GM12873 (cell line): Measurements from ENCODE around the gene ZNF827.

Experiments used
- TF ChIP-seq, protein P1 (sequence below): IDR thresholded peaks from 2 replicates; pipeline ENCODE4 v1.5.1; 2012; ENCODE audit warnings: low read depth, mild to moderate bottlenecking, moderate library complexity, low read length, control low read depth; ENCODE audit not compliant: insufficient read depth; ENCODE audit errors: missing control alignments

The ZNF827 gene

DNA sequence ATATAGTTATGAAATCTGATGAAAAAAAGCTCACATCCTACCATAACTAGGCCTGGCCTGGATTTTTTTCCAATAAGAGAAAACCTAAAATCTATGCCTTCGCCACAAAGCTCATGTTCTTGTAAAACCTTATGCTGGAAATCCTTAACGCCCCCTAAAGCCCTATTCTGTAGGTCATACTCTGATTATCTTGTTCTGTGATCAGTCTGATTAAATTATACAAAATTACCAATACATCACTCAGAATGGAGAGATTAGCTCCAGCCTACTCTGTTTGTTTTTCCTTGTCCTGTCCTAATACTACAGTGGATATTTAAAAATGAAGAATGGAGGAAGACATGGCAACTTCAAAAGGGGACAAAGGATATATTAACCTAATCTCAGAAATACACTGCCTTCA, 7.2 kb downstream of the ZNF827 start:
- TF ChIP-seq, protein P1, sequence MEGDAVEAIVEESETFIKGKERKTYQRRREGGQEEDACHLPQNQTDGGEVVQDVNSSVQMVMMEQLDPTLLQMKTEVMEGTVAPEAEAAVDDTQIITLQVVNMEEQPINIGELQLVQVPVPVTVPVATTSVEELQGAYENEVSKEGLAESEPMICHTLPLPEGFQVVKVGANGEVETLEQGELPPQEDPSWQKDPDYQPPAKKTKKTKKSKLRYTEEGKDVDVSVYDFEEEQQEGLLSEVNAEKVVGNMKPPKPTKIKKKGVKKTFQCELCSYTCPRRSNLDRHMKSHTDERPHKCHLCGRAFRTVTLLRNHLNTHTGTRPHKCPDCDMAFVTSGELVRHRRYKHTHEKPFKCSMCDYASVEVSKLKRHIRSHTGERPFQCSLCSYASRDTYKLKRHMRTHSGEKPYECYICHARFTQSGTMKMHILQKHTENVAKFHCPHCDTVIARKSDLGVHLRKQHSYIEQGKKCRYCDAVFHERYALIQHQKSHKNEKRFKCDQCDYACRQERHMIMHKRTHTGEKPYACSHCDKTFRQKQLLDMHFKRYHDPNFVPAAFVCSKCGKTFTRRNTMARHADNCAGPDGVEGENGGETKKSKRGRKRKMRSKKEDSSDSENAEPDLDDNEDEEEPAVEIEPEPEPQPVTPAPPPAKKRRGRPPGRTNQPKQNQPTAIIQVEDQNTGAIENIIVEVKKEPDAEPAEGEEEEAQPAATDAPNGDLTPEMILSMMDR = no peak

DNA sequence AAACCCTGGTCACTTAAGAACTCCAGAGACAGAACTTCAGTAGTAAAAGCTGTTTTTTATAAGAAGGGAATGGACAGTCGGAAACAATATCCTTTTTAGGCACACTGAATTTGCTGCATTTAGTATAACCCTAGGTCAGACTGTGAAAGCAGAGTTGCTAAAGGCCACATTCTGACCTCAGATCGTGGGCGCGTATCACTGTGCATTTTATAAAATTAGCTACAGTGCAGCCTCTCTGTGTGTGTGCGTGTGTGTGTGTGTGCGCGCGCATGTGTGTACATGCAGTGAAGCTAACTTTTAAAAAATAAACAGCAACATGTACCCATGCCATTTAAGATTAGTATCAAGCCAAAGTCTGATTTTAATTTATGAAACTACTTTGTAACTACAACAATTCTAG, 8.0 kb downstream of the ZNF827 start:
- TF ChIP-seq, protein P1 = no peak

DNA sequence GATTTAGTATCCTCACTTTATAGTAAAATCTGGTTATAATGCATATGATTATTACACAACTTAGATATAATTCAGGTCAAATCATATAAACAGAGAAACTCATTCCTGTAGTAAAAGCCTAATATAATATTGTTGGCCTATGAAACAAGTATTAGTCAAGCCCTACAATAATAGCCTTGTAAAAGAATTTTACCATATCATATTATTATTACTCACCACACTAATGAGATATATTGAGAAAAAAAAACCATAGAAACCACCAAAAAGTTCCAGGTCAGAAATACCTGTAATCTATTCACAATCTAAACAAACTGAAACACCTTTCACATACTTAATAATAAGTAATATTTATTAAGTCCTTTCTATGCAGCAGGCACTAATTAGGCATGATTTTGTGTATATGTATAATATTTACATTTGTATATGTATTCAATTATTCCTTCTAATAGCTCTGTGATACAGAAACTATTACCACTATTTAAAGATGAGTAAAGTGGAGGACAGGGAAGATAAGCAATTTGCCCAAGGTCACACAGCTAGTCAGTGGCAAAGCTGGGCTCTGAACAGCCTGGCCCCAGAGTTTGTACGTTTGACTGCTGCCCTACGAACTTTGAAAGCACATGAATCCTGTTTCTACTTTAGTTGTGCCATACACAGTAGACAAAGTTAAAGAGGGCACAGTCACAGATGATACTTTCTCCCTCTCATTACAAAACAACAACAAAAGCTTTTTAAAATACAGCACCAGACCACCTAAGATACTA, 9.0 kb downstream of the ZNF827 start:
- TF ChIP-seq, protein P1 = no peak

DNA sequence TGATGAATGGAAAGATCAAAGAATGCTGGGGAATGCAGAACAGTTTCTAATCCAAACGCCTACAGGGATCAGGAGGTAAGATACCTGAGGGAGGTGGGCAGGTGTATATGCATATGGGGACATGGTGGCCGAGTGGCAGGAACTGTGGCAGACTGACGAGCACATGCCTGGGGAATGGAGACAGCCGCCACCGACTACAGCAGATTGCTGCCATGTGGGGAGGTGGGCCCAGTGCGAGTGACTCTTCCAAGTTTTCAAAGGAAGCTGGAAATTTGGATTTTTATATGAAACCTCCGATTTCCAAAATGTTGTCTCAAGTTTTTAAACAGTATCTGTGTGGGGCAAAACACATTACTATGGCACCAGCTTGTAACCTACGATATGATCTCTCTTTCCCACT, 9.9 kb downstream of the ZNF827 start:
- TF ChIP-seq, protein P1 = no peak

DNA sequence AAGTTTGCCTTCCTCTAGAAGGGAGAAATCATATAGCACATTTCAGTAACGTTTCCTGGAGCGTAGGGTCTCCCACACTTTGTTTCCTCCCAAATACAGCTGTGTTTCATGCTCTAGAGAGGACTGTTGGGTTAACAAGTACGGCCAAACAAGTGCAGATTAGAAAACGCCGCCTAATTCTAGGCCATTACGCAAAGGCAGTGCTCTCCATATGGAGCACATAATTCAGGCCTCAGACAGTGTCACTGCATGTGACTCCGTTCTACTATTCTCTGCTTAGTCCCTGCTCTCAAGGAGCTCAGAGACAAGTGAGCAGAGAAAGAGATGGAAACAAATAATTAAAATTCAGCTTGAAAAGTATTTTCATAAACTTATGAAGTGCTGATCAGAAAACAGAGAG, 11.6 kb downstream of the ZNF827 start:
- TF ChIP-seq, protein P1 = no peak

DNA sequence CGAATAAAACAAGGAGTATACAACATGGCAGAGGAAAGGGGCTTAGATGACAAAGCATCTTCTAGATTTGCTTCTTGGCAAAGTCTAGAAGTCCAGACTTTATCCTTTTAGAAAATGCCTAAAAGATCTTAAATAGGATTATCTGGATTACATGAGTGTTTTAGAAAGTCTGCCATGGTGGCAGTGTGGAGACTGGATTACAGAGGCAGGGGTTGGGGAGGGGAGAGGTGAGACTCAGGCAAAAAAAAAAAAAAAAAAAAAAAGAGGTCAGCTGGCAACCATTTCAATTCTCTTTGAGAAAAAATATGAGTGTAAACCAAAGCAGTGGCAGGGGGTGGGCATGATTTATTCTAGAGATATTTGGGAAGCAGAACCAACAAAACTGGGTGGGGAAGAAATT, 17.4 kb downstream of the ZNF827 start:
- TF ChIP-seq, protein P1 = no peak

DNA sequence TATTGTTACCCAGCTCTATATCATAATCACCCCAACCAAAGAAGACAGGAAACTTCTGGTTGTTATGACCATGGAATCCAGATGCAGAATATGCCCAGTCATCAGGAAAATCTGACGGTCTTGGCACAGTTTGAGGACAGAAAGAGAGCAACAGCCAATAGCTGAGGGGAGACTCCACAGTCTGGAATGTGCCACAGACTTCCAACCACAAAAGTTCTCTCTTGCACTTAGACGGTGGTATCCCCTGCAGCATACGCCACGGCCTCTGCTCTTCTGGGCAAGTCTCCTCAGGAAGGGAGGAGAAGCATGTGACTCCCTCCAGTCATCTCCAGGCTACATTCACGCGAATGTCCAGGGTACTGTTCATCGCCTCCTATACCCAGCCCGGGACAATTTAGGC, 18.4 kb downstream of the ZNF827 start:
- TF ChIP-seq, protein P1 = no peak
